GM23338 (cell line): ENCODE data around the gene OR51A4. TPM values are rescaled to one million over a fixed set of nuclear protein-coding genes. Genes with fewer than 3 reads are reported as not detected.

Experiments
- ATAC-seq: fragments of 200-7000 bp; cut with Tn5 transposase; 3 replicates; pipeline ENCODE4 v1.9.1; 2020
- DNase-seq: peaks from one replicate; pipeline ENCODE4 v3.0.0-alpha.2; 2015; ENCODE audit warnings: low spot score
- H2AFZ ChIP-seq: fragments of 200-600 bp; sonication (generic); 2 replicates; pipeline ENCODE4 v1.8.0; 2016; ENCODE audit warnings: antibody characterized with exemption, mild to moderate bottlenecking, moderate library complexity
- H3F3A ChIP-seq: fragments of 200-600 bp; sonication (generic); replicated peaks from 2 replicates; pipeline ENCODE4 v1.8.0; 2017; ENCODE audit warnings: antibody characterized with exemption, mixed run types, low read depth
- H3K27ac ChIP-seq: fragments of 200-600 bp; sonication (generic); 2 replicates; pipeline ENCODE4 v1.6.1; 2016; ENCODE audit warnings: low read depth
- H3K27me3 ChIP-seq: fragments of 200-600 bp; sonication (generic); 2 replicates; pipeline ENCODE4 v1.8.0; 2016; ENCODE audit warnings: mild to moderate bottlenecking, mixed run types, moderate library complexity; ENCODE audit not compliant: insufficient read depth
- H3K36me3 ChIP-seq: fragments of 200-600 bp; sonication (generic); 2 replicates; pipeline ENCODE4 v1.8.0; 2016; ENCODE audit warnings: mild to moderate bottlenecking; ENCODE audit not compliant: insufficient read depth
- H3K4me1 ChIP-seq: fragments of 200-600 bp; sonication (generic); 2 replicates; pipeline ENCODE4 v1.8.0; 2016; ENCODE audit warnings: mild to moderate bottlenecking, moderate library complexity; ENCODE audit not compliant: insufficient read depth
- H3K4me2 ChIP-seq: fragments of 200-600 bp; sonication (generic); 2 replicates; pipeline ENCODE4 v1.7.1; 2017; ENCODE audit warnings: mixed run types
- H3K4me3 ChIP-seq: fragments of 200-600 bp; sonication (generic); 2 replicates; pipeline ENCODE4 v1.6.1; 2016; ENCODE audit warnings: mixed run types
- H3K79me2 ChIP-seq: fragments of 200-600 bp; sonication (generic); replicated peaks from 2 replicates; pipeline ENCODE4 v1.8.0; 2017; ENCODE audit warnings: mild to moderate bottlenecking; ENCODE audit not compliant: insufficient read depth
- H3K9me2 ChIP-seq: fragments of 200-600 bp; sonication (generic); 2 replicates; pipeline ENCODE4 v1.8.0; 2017; ENCODE audit not compliant: insufficient read depth
- H4K20me1 ChIP-seq: fragments of 200-600 bp; sonication (generic); replicated peaks from 2 replicates; pipeline ENCODE4 v1.8.0; 2017; ENCODE audit warnings: mild to moderate bottlenecking; ENCODE audit not compliant: insufficient read depth
- H3K27ac Mint-ChIP-seq: 2 replicates; pipeline ENCODE4 v1.8.0; 2020; ENCODE audit warnings: inconsistent platforms, mild to moderate bottlenecking, moderate library complexity, mixed read lengths
- H3K27me3 Mint-ChIP-seq: 3 replicates; pipeline ENCODE4 v1.8.0; 2022; ENCODE audit warnings: low read depth, mild to moderate bottlenecking, moderate library complexity, mixed read lengths, inconsistent platforms; ENCODE audit not compliant: insufficient read depth, poor library complexity
- H3K36me3 Mint-ChIP-seq: 3 replicates; pipeline ENCODE4 v1.8.0; 2021; ENCODE audit warnings: low read depth, mild to moderate bottlenecking, inconsistent platforms, moderate library complexity, mixed read lengths
- H3K4me1 Mint-ChIP-seq: 3 replicates; pipeline ENCODE4 v1.8.0; 2020; ENCODE audit warnings: mild to moderate bottlenecking, inconsistent platforms, mixed read lengths
- H3K4me3 Mint-ChIP-seq: 3 replicates; pipeline ENCODE4 v1.8.0; 2021; ENCODE audit warnings: moderate library complexity, mild to moderate bottlenecking, inconsistent platforms, mixed read lengths
- H3K9me3 Mint-ChIP-seq: 3 replicates; pipeline ENCODE4 v1.8.0; 2020; ENCODE audit warnings: moderate library complexity, mild to moderate bottlenecking, inconsistent platforms, mixed read lengths
- CREB1 ChIP-seq: fragments of 250-450 bp; sonication (Bioruptor Pico); IDR thresholded peaks from 2 replicates; pipeline ENCODE4 v1.5.0; 2020; ENCODE audit warnings: low read depth, mild to moderate bottlenecking, moderate library complexity
- ETS1 ChIP-seq: IDR thresholded peaks from 2 replicates; pipeline ENCODE4 v1.6.1; 2016; ENCODE audit warnings: antibody characterized with exemption
- EZH2 ChIP-seq: fragments of 200-600 bp; sonication (generic); IDR thresholded peaks from one replicate; pipeline ENCODE4 v1.8.0; 2017; ENCODE audit warnings: antibody characterized with exemption, mild to moderate bottlenecking, low read depth; ENCODE audit not compliant: unreplicated experiment
- EZH2phosphoT487 ChIP-seq: fragments of 200-600 bp; sonication (generic); IDR thresholded peaks from one replicate; pipeline ENCODE4 v1.8.1; 2018; ENCODE audit warnings: antibody characterized with exemption; ENCODE audit not compliant: unreplicated experiment
- JUNB ChIP-seq: IDR thresholded peaks from one replicate; pipeline ENCODE4 v1.6.1; 2016; ENCODE audit warnings: antibody characterized with exemption; ENCODE audit not compliant: unreplicated experiment
- NANOG ChIP-seq: IDR thresholded peaks from 2 replicates; pipeline ENCODE4 v1.6.1; 2016; ENCODE audit warnings: antibody characterized with exemption, borderline replicate concordance
- POLR2AphosphoS5 ChIP-seq: IDR thresholded peaks from 2 replicates; pipeline ENCODE4 v1.6.1; 2016; ENCODE audit warnings: antibody characterized with exemption, low read depth
- STAT1 ChIP-seq: IDR thresholded peaks from one replicate; pipeline ENCODE4 v1.6.1; 2016; ENCODE audit warnings: antibody characterized with exemption; ENCODE audit not compliant: unreplicated experiment
- ZNF114 ChIP-seq: fragments of 250-450 bp; sonication (Bioruptor Pico); IDR thresholded peaks from 2 replicates; pipeline ENCODE4 v1.5.0; 2020; ENCODE audit warnings: mild to moderate bottlenecking, moderate library complexity
- ZNF331 ChIP-seq: fragments of 250-450 bp; sonication (Bioruptor Pico); IDR thresholded peaks from 2 replicates; pipeline ENCODE4 v1.5.0; 2020; ENCODE audit warnings: low read depth, mild to moderate bottlenecking, moderate library complexity
- ZNF462 ChIP-seq: fragments of 250-450 bp; sonication (Bioruptor Pico); IDR thresholded peaks from 2 replicates; pipeline ENCODE4 v1.5.0; 2020; ENCODE audit warnings: mild to moderate bottlenecking, moderate library complexity
- polyA plus RNA-seq: library from polyadenylated mRNA; unstranded; fragments of >200 nt; fragmentation: Nextera tagmentation; extraction: Ambion mirVana; gene quantifications from 2 replicates; pipeline ENCODE4 v1.2.1, GENCODE V29; 2016
- total RNA-seq: library from RNA; depleted of rRNA; stranded (reverse); fragments of >200 nt; shearing (Covaris generic); gene quantifications from 2 replicates; pipeline ENCODE4 v1.2.3, GENCODE V29; 2014
- TF ChIP-seq, protein P1 (sequence below), 2 experiments: fragments of 200-600 bp in 1 of 2; sonication (generic) in 1 of 2; conservative IDR thresholded peaks; 2 replicates each; pipeline versions ENCODE4 v1.5.1 to v1.6.1; 2016 to 2017; ENCODE audit warnings: antibody characterized with exemption in 2 of 2, low read depth in 2 of 2, mild to moderate bottlenecking in 2 of 2, moderate library complexity in 1 of 2
- TF ChIP-seq, protein P2 (sequence below): IDR thresholded peaks from one replicate; pipeline ENCODE4 v1.6.1; 2018; ENCODE audit warnings: antibody characterized with exemption; ENCODE audit not compliant: unreplicated experiment

The OR51A4 gene
- total and polyA plus RNA-seq, 2 experiments from 2014 or later, result not detected

GRCh38 chr11:4979036-4979435, 31.6 kb upstream of the OR51A4 start:
- DNase-seq (no peak), ATAC-seq (no peak)
- Histone ChIP-seq H3K4me2 (no peak overlapping the region), H3K79me2 (no peaks in the 10 kb centered on the region), H4K20me1 (no peaks in the 10 kb centered on the region), H3K4me1 (no peaks in the 10 kb centered on the region), H3K27me3 (no peaks in the 10 kb centered on the region), H3K4me3 (no peak overlapping the region), H2AFZ (no peak overlapping the region), H3F3A (no peaks in the 10 kb centered on the region), H3K36me3 (no peaks in the 10 kb centered on the region), H3K9me2 (no peaks in the 10 kb centered on the region), H3K27ac (no peak overlapping the region)
- no peaks in the 10 kb centered on the region for H3K27me3 Mint-ChIP-seq
- no peak overlapping the region for H3K4me3 Mint-ChIP-seq
- TF ChIP-seq, protein P1, sequence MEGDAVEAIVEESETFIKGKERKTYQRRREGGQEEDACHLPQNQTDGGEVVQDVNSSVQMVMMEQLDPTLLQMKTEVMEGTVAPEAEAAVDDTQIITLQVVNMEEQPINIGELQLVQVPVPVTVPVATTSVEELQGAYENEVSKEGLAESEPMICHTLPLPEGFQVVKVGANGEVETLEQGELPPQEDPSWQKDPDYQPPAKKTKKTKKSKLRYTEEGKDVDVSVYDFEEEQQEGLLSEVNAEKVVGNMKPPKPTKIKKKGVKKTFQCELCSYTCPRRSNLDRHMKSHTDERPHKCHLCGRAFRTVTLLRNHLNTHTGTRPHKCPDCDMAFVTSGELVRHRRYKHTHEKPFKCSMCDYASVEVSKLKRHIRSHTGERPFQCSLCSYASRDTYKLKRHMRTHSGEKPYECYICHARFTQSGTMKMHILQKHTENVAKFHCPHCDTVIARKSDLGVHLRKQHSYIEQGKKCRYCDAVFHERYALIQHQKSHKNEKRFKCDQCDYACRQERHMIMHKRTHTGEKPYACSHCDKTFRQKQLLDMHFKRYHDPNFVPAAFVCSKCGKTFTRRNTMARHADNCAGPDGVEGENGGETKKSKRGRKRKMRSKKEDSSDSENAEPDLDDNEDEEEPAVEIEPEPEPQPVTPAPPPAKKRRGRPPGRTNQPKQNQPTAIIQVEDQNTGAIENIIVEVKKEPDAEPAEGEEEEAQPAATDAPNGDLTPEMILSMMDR (conservative IDR thresholded peaks at IDR 0.05; ENCODE audit: low read depth in 2 of 2), result no peak
- TF ChIP-seq EZH2, result no peak
- no peak for TF ChIP-seq EZH2phosphoT487
- TF ChIP-seq STAT1, result no peak
- TF ChIP-seq ZNF462 (CRISPR knock-in tag), result no peak
- no peak for TF ChIP-seq JUNB
- no peak for TF ChIP-seq ETS1
- TF ChIP-seq ZNF331 (CRISPR knock-in tag), result no peak
- TF ChIP-seq, protein P2, sequence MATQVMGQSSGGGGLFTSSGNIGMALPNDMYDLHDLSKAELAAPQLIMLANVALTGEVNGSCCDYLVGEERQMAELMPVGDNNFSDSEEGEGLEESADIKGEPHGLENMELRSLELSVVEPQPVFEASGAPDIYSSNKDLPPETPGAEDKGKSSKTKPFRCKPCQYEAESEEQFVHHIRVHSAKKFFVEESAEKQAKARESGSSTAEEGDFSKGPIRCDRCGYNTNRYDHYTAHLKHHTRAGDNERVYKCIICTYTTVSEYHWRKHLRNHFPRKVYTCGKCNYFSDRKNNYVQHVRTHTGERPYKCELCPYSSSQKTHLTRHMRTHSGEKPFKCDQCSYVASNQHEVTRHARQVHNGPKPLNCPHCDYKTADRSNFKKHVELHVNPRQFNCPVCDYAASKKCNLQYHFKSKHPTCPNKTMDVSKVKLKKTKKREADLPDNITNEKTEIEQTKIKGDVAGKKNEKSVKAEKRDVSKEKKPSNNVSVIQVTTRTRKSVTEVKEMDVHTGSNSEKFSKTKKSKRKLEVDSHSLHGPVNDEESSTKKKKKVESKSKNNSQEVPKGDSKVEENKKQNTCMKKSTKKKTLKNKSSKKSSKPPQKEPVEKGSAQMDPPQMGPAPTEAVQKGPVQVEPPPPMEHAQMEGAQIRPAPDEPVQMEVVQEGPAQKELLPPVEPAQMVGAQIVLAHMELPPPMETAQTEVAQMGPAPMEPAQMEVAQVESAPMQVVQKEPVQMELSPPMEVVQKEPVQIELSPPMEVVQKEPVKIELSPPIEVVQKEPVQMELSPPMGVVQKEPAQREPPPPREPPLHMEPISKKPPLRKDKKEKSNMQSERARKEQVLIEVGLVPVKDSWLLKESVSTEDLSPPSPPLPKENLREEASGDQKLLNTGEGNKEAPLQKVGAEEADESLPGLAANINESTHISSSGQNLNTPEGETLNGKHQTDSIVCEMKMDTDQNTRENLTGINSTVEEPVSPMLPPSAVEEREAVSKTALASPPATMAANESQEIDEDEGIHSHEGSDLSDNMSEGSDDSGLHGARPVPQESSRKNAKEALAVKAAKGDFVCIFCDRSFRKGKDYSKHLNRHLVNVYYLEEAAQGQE, result no peak
- no peak for TF ChIP-seq NANOG
- TF ChIP-seq CREB1 (CRISPR knock-in tag), result no peak
- no peak for TF ChIP-seq POLR2AphosphoS5
- TF ChIP-seq ZNF114 (CRISPR knock-in tag), result no peak
- H3K9me3 Mint-ChIP-seq, result no peaks in the 10 kb centered on the region
- H3K36me3 Mint-ChIP-seq, result no peaks in the 10 kb centered on the region
- no peak overlapping the region for H3K27ac Mint-ChIP-seq
- no peaks in the 10 kb centered on the region for H3K4me1 Mint-ChIP-seq
